Right kidney (tissue), 1 donor: Measurements from ENCODE around the gene ANGPTL2.

ENCODE experiments used
- DNase-seq: peaks from one replicate; pipeline ENCODE4 v3.0.0-alpha.2; 2016

Gene ANGPTL2

GRCh38 chr9:127095411-127095810 is 27.0 kb downstream of the ANGPTL2 start:
- no peak for DNase-seq

GRCh38 chr9:127093319-127094020 is 29.0 kb downstream of the ANGPTL2 start:
- no peak for DNase-seq

- DNase-seq: no peak
These were observed 30.3 kb downstream of the ANGPTL2 start for GRCh38 chr9:127092041-127092608.

GRCh38 chr9:127091526-127091925 is 30.9 kb downstream of the ANGPTL2 start:
- DNase-seq: no peak

GRCh38 chr9:127090341-127090985 is 32.0 kb downstream of the ANGPTL2 start:
- DNase-seq: no peak

GRCh38 chr9:127089631-127090081 is 32.8 kb downstream of the ANGPTL2 start:
- DNase-seq: no peak

GRCh38 chr9:127088724-127089615 is 33.5 kb downstream of the ANGPTL2 start:
- no peak for DNase-seq

GRCh38 chr9:127087836-127088235 is 34.6 kb downstream of the ANGPTL2 start:
- no peak for DNase-seq

- DNase-seq: no peak
These were observed 35.0 kb downstream of the ANGPTL2 start for GRCh38 chr9:127087411-127087810.

GRCh38 chr9:127086771-127087170 is 35.7 kb downstream of the ANGPTL2 start:
- DNase-seq: no peak

- DNase-seq: no peak
These were observed 37.2 kb downstream of the ANGPTL2 start for GRCh38 chr9:127085186-127085585.

- no peak for DNase-seq
These were observed 38.1 kb downstream of the ANGPTL2 start for GRCh38 chr9:127084076-127085039.

- no peak for DNase-seq
These were observed 39.1 kb downstream of the ANGPTL2 start for GRCh38 chr9:127083138-127083980.

GRCh38 chr9:127081250-127082185 is 40.9 kb downstream of the ANGPTL2 start:
- DNase-seq: no peak

- no peak for DNase-seq
These were observed 42.8 kb downstream of the ANGPTL2 start for GRCh38 chr9:127079446-127080140.

- no peak for DNase-seq
These were observed 43.4 kb downstream of the ANGPTL2 start for GRCh38 chr9:127078988-127079387.

GRCh38 chr9:127078336-127078735 is 44.1 kb downstream of the ANGPTL2 start:
- DNase-seq: no peak

- no peak for DNase-seq
These were observed 44.8 kb downstream of the ANGPTL2 start for GRCh38 chr9:127077644-127077946.
